Activated CD8-positive, alpha-beta memory T cell treated with anti-CD3 and anti-CD28 coated beads, Interleukin-2, amount 50 U/mL, for 48 hours (primary cell): Measurements from ENCODE around the gene CTU1.

Experiments used
- DNase-seq: peaks from one replicate; pipeline ENCODE4 v3.0.0-alpha.2; 2020

The CTU1 gene

DNA sequence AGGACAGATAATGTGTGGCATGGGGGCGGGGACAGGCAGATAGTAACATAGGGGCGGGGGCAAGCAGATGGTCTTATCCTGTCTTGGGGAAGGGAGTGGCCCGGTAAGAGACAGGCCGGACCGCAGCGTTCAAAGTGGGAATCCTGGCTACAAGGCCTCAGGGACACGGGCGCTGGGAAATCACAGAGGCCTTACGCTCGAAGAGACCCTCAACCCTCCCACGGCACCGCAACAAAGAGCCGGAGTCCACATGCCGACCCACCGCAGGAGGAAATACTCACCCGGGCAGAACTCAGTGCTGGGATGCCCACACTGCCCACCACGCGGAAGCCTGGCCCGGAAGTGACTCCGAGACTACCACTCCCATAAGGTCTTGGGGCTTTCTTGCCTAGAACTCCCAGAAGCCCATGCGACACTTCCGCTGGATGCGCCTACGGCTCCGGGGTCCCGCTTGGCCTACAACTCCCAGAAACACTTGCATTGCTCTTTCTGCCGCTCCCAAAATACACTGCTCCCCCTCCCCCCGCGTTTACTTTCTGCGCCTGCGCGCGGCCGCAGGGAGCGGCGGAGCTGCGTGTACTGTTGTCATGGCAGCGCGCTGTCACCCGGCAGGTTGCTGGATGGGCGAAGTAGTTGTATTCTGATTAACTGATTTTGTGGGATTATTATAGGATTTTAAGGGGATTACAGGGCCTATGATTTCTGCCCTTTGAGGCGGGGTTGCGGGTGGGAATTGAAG lies at the start of gene CTU1:
TSS of gene CTU1 (minus strand) at position 344 of the 739 bp plus-strand sequence. CDS start 3,840 bp downstream, outside the sequence.
- DNase-seq = peak; percentile 97

DNA sequence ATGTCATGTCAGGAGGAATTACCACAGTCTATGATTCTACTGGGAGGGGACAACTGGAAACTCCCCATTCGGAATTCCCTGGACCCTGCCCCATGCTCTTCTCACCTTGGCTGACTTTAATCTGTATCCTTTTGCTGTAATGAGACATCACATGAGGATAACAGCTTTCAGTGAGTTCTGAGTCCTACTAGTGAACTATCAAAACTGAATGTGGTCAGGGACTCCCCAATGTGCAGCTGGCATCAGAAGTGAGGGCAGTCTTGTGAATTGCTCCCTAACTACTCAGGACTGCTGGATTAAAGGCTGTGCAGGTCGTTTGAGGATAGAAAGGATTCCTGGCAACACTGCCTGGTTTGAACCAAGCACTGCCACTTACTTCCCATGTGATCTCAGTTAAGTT lies 49.1 kb upstream of the CTU1 start:
- no peak for DNase-seq

DNA sequence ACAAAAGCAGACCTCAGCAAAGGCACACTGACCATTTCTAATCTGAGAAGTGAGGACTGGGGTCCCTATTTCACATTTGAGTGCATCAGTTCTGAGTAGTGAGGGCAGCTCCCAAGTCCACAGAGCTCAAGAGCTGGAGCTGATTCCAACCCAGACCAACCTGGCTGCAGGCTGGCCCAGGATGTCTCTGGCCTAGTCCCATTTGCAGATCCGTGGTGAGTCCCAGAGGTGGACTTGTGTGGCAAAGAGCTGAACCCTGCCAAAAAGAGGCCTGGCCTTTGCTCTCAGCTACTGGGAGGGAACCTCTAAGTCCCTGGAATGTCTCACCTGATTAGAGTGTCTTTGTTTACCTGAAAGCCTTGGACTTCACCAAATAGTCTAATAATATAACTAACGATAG lies 48.5 kb upstream of the CTU1 start:
- DNase-seq = no peak

DNA sequence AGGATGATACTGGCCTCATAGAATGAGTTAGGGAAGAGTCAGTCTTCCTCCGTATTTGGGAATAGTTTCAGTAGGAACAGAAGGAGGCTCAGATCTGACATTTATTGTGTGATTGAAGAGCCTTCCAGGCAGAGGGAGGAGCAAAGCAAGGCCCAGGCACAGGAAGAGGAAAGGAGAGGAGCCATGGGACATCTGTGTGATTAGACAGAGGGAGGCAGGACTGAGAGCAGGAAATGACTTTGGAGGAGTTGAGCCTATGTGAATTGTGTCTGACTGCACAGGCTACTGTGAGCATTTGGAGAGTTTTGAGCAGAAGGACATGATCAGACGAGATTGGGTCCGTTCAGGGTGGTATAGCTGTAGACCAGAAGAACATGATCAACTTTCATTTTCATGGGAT lies 42.4 kb upstream of the CTU1 start:
- no peak for DNase-seq

DNA sequence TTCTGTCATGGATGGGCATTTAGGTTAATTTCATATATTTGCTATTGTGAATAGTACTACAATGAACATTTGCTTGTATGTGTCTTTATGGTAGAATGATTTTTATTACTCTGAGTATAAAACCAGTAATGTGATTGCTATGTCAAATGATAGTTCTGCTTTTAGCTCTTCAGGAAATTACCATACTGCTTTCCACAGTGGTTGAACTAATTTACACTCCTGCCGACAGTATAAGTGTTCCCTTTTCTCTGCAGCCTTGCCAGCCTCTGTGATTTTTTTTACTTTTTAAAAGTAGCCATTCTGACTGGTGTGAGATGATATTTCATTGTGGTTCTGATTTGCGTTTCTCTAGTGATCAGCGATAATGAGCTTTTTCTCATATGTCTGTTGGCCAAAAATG lies 40.4 kb upstream of the CTU1 start:
- no peak for DNase-seq

DNA sequence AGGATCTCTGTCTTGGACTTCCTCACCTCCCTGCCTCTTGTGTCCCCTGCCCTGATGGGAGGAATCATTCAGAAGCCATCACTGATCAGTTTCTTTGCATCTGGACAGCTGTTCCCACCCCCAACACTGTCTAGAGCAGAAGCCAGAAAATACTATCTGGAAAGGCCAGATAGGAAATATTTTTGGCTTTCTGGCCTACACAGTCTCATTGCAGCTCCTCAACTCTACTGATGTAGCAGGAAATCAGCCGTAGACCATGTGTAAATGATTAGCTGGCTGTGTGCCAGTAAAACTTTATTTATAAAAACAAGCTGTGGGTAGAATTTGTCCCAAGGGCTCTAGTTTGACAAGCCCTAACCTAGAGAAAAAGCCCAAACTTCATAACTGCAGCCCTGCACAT lies 39.5 kb upstream of the CTU1 start:
- no peak for DNase-seq

DNA sequence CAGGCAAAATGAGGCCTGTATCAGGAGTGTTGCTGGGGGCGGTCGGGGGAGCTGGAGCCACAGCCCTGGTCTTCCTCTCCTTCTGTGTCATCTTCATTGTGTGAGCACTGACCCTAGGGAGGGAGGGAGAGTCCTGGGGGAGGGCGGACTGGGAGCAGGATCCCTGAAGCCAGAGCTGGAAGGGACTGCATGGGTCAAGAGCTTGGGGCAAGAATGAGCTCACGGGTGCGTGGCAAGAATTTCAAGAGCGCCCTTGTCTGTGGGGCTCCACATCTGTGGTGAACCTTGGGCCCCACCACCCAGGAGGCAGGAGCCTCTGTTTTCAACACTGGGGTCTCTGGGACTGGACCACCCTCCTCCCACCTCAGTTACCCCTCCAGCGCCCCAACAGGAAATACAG lies 38.5 kb upstream of the CTU1 start:
- no peak for DNase-seq

DNA sequence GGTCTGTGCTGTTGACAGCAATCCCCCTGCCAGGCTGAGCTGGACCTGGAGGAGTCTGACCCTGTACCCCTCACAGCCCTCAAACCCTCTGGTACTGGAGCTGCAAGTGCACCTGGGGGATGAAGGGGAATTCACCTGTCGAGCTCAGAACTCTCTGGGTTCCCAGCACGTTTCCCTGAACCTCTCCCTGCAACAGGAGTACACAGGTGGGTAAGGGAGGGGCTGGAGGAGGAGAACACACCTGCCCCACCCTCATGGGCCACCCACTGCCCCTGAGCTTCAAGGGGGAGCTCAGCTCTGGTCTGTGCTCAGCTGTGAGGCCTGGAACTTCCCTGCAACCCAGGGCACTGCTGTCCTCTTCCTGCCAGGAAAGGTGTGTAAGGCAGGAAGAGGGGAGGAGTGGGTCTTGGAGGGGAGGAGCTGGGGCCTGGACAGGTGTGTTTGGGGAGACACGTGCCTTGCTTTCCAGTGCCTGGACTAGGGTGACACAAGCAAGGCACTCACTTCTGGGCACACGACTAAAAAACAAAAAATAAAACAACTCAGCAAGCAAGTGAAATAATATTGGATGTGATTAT lies 37.8 kb upstream of the CTU1 start:
- no peak for DNase-seq

DNA sequence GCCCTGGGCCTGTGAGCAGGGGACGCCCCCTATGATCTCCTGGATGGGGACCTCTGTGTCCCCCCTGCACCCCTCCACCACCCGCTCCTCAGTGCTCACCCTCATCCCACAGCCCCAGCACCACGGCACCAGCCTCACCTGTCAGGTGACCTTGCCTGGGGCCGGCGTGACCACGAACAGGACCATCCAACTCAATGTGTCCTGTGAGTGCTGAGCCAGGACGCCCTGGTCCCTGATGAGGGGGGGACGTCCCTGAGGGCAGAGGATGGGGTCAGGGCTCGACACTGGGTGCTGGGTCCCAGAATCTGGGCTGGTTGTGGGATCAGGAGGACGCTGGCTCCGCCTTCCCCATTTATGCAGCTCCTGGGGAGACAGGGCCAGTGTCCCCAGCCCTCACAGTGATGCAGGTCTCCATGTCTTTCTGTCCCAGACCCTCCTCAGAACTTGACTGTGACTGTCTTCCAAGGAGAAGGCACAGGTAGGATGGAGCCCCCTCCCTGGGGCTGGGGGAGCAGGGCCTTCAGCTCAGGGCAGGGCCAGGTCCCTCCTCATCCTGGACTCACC lies 36.4 kb upstream of the CTU1 start:
- DNase-seq = no peak

DNA sequence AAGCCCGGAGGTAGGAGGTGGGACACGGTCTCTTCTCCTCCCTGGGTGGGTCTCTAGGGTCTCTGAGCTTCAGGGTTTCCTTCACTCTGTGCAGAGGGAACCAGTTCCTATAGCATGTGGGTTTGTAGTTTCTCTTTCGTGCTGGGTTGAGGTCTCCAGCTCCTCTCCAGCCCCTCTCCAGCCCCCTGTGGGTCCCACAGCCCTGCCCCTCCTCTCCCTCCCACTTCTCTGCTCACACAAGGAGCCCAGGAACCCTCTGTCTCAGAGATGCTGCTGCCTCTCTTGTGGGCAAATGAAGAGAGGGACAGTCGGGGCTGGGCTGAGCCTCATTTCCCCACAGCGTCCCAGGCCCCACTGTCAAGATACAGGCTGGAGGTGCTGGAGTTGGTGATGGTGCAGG lies 35.3 kb upstream of the CTU1 start:
- no peak for DNase-seq

DNA sequence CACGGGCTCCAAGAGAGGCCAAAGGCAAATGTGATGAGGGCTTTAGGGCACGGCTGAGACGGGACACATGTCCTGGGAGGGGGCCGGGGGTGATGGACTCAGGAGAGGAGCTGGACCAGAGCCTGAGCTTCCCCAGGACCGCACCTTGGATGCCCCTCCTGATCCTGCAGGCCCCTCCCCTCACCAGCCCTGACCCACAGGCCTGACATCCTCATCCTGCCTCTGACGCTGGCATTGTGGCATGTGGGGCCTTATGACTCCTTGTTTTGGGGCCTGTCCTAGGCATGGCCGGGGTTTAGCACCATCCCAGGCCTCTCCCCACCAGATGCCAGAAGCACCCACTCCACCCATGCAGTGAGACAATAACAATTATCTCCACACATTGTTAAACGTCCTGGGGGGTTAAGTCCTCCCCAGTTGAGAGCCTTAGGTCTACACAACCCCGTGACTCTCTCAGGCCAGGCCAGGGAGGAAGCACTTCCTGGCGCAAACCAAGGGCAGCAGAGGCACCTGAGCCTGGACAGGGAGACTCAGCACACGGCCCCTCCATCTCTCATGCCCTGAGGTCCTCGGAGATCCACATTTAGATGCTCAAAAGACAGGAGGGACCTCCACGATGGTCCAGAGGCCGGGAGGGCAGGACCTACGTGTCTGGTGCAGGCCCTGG lies 34.7 kb upstream of the CTU1 start:
- DNase-seq = peak; percentile 32

DNA sequence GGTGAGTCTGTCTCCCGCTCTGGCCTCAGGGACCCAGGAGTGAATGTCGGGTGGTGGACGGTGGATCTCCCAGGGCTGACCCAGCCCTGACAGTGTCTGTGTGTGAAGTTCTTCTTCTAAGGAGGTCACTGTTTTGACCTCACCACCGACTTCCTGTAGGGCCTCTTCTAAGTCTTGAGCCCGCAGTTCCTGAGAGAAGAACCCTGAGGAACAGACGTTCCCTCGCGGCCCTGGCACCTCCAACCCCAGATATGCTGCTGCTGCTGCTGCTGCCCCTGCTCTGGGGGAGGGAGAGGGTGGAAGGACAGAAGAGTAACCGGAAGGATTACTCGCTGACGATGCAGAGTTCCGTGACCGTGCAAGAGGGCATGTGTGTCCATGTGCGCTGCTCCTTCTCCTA lies 33.9 kb upstream of the CTU1 start, which contains the start of gene SIGLEC7:
TSS of gene SIGLEC7 (plus strand) at position 183 of the 400 bp plus-strand sequence. CDS start at position 252, 69 bp downstream.
- peak; percentile 46 for DNase-seq

DNA sequence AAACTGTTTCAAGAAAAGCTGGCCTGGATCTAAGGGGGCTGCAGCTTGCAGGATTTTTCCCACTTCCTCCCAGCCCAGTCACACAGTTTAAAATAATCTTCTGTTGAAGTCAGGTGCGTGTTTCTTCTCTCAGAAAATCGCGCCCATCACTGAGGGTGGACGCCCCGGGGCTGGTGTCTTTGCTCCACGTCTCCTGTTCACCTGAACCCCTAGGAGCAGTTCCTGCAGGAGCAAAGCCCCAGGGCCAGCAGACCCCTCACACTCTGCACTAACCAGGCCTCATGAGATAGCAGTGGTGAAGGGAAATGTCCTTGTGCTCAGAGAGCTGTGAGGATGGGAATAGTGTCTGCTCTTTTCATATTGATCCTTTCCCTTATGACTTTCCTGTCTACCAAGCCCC lies 33.0 kb upstream of the CTU1 start:
- DNase-seq = peak; percentile 13

DNA sequence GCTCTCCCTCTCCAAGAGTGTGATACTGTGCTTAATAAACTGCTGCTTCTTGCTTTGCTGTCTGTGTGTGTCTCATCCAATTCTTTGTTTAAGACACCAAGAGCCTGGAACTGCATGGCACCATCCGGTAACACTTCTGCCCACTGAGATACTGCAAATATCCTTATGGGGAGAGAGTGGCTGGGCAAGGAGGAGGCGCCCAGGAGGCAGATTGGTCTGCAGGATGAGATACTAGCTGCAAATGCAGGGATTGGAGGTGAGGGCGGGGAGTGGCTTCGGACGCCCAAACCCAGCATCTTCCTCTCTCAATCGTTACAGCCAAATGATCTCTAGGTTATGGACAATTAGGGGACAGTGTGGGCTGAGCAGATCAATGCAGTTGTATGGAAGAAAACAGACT lies 32.2 kb upstream of the CTU1 start:
- DNase-seq = peak; percentile 42

DNA sequence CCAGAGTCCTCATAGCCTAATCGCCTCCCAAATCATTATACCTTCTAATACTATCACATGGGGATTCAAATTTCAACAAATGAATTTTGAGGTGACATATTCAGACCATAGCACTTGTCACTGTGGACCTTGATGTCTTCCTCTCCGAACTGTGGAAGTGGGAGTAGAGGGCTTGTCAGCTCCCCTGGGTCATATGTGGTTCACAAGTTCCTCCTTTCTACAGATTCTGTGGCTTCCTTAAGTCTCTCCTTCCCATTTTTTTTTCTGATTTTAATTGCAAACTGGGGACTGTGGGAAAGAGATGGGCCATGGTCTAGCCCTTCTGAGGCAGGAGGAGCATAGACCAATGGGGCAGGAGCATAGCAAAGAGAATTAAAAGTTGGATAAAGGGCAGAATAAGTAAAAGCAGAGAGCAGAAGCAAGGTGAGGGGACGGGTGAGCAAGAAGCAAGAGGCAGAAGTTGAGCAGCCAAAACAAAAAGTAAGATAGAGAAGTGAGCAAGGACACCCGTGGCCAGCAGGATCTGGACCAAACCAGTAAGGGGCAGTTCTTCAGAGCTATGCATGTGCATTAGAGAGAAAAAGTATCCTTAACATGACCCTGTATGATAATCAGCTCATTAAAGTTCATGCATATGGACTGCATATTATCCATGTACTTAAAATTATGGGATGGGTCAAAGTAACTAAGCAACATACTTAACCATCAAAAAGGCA lies 31.2 kb upstream of the CTU1 start:
- peak; percentile 18 for DNase-seq

DNA sequence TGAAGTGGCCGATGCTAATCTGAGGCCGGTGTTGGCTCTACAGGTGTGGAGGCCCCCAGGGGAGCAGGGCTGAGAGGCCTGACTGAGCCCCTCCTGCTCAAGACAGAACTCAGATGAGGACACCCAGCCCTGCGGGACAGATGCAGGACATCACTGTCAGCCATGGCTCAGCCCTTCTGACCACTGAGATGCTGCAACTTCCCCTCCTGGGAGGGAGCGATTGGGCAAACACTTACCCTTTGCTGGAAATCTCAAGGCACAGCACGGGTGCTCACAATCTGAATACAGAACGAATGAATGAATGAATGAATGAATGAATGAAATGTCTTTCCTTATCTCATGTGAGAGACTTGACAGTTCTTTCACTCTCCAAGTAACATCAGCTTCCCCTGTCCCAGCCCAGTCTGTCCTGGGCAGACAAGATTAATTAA lies 30.4 kb upstream of the CTU1 start:
- DNase-seq = no peak

DNA sequence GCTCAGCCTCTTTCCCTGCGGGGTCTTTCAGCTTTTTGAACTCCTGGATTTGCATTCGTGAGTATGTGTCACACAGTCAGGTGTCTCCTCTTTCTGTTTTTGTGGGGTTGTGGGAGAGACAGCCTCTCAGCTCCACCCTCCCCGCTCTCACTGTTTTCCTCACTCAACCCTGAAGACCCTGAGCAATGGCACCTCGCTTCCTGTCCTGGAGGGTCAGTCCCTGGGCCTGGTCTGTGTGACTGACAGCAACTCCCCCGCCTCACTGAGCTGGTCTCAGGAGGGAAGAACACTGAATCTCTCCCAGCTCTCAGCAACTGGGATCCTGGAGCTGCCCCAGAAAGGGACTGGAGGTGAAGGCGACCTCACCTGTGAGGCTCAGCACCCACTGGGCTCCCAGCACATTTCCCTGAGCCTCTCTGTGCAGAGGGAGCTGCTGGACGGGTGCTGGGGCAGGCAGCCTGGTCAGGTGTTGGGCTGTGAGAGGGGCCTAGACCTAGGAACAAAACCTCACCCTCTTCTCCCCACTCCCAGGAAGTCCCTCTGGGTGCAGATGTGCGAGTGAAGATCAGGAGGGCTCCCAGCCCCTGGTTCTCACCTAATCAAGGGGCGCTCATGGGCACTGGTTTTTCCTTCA lies 29.7 kb upstream of the CTU1 start:
- peak; percentile 47 for DNase-seq

DNA sequence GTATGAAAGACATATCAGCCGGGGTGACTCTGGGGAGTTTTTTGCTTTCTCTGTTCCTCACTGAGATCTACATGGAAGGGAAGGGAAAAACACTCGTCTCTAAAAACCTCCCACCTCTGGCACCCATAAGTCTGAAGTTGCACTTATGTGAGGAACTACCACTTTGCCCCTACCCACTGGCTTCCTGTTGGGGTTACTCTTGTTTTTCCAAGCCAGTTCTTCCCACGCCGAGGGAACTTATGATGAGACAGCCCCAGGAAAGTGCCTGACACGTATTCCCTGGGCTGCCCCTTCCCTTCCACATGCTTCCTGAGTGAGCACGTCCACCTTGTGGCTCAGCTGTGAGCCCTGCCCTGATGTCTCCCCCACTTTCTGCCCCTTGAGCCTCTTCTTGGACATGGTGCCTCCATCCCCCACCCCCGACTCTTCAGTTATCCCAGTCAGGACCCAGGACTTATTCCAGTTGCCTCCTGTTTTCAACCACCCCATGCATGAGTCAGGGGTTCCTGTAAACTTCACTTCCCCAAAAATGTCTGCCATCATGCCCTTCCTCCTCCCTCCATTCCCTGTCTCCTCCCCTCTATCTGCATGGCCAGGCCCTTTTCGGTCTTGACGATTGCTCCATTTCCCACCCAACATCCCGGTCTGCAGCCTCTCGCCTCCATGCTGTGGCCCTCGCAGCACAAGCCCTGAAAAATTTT lies 28.8 kb upstream of the CTU1 start:
- peak; percentile 42 for DNase-seq

DNA sequence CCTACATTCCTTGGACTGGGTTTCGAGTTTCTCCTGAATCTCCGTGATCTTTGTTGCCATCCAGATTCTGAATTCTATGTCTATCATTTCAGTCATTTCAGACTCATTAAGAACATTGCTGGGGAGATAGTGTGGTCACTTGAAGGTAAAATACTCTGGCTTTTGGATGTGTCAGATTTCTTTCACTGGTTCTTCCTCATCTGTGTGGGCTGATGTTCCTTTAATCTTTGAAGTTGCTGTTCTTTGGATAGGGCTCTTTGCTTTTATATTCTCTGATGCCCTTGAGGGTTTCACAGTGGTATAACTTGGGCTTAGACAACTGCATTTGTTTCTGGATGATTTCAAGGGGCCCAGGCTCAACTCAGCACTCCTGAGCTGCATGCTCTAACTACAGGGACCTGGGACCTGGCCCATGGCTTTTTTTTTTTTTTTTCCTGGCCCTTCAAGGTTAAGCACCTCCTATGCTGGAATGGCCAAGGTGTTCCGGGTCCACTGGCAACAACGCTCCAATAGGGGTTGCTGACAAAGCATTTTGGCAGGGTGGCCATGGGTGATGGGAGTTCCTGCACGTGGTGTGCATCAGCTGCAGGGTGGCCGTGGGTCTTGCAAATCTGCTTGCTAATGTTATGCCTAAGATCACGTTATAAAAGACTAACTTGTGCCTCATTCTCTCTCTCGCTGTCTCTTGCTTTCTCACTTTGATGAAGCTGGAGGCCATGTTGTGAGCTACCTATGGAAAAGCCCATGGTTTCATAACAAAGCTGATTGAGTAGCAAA lies 28.0 kb upstream of the CTU1 start:
- DNase-seq = peak; percentile 18

DNA sequence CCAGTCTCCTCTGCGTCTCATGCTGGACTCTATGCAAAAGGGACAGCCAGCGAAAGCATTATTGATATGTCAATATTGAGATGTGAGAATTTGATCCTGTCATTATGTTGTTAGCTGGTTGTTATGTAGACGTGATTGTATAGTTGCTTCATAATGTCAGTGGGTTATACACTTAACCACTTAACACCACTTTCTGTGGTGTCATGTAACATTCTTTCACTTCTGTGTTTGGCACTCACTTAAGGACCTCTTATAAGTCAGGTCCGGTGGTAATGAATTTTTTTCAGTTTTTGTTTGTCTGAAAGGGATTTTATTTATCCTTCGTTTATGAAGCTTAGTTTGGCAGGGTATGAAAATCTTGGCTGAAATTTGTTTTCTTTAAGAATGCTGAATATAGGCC lies 26.8 kb upstream of the CTU1 start:
- no peak for DNase-seq
